ENCODE results near the gene SLC51A. TPM values are rescaled to one million over a fixed set of nuclear protein-coding genes. Genes with fewer than 3 reads are reported as not detected.

The SLC51A gene
- total and polyA plus RNA-seq, 2 donors (not counting 3 experiments of a cell fraction or from before 2014, with no cell fraction given): not detected

DNA sequence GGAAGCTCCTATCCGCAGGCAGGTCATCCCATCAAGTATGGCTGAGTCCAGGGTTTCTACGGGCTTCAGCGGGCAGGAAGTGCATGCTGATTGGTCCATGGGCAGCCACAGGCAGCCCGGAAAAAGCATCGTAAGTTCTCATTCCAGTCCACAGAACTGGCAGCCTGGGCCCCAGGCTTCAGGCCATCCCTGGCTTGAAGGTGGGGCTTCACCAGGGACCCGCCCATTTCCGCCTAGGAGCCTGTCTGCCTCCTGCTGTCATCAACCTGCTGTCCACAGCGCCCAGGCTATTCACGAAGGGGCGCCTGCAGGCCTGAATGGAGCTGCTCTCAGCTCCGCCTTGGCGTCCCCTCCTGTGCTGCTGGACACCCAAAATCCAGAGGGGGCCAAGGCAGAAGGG, 57.3 kb downstream of the SLC51A start:
- H4K20me1 ChIP-seq (replicated peaks; ENCODE audit: control insufficient read depth, extremely low read depth, insufficient read depth, low read length): no peaks in the 10 kb centered on the region
- H3K4me2 ChIP-seq (ENCODE audit: insufficient read depth, low read length): no peak overlapping the region
- no peak overlapping the region for H3K4me3 ChIP-seq (replicated peaks in 1 of 3; ENCODE audit: insufficient read depth in 1 of 3, low read depth in 1 of 3, low read length in 3 of 3)
- H3K27ac ChIP-seq (ENCODE audit: insufficient read depth, low read depth, low read length): no peak overlapping the region
- H3K27me3 ChIP-seq (ENCODE audit: control insufficient read depth in 2 of 2, insufficient read depth in 2 of 2, low read length in 2 of 2): no peaks in the 10 kb centered on the region
- POLR2A ChIA-PET: no interaction called here
- H3K9ac ChIP-seq (replicated peaks; ENCODE audit: extremely low read depth, insufficient read depth, low read length): no peak overlapping the region
- no peak for DNase-seq (ENCODE audit: low read depth, low spot score)
- dilution Hi-C loops (cut with MboI; ENCODE audit: extremely low pct_ligation_motif_present, low sequenced_read_pairs) (loop anchor here (10.0 kb wide), 1 partner anchor 171 kb away; no protein-coding TSS in a partner anchor), intact Hi-C loops (cut with micrococcal nuclease) (no loop called here)
- no peaks in the 10 kb centered on the region for H3K9me3 ChIP-seq (replicated peaks; ENCODE audit: control insufficient read depth, insufficient read depth, low read length)
- CTCF ChIA-PET: no interaction called here
- peaks cover 0 to 8% of the 10 kb centered on the region in 2 experiments for H3K36me3 ChIP-seq (ENCODE audit: control insufficient read depth in 2 of 2, extremely low read depth in 1 of 2, insufficient read depth in 2 of 2, low read length in 2 of 2)
- TF ChIP-seq JUN (IDR thresholded peaks at IDR 0.05; ENCODE audit: borderline replicate concordance, insufficient read depth, insufficient read length, low read depth) (no peak), MYC (IDR thresholded peaks at IDR 0.05; ENCODE audit: low read depth, low read length) (no peak), POLR2A (IDR thresholded peaks at IDR 0.05; ENCODE audit: low read depth, low read length) (no peak), GATA2 (IDR thresholded peaks at IDR 0.05; ENCODE audit: insufficient read depth, insufficient read length, low read depth, low read length) (no peak), POLR2AphosphoS5 (IDR thresholded peaks at IDR 0.05; ENCODE audit: insufficient read depth, low read depth, low read length) (no peak), FOS (IDR thresholded peaks at IDR 0.05; ENCODE audit: borderline replicate concordance, insufficient read depth, low read length) (no peak), EZH2 (IDR thresholded peaks at IDR 0.05; ENCODE audit: borderline replicate concordance, low read depth, low read length, severe bottlenecking) (no peak), MAX (IDR thresholded peaks at IDR 0.05; ENCODE audit: insufficient read depth, insufficient read length) (no peak)
- TF ChIP-seq, protein P1, sequence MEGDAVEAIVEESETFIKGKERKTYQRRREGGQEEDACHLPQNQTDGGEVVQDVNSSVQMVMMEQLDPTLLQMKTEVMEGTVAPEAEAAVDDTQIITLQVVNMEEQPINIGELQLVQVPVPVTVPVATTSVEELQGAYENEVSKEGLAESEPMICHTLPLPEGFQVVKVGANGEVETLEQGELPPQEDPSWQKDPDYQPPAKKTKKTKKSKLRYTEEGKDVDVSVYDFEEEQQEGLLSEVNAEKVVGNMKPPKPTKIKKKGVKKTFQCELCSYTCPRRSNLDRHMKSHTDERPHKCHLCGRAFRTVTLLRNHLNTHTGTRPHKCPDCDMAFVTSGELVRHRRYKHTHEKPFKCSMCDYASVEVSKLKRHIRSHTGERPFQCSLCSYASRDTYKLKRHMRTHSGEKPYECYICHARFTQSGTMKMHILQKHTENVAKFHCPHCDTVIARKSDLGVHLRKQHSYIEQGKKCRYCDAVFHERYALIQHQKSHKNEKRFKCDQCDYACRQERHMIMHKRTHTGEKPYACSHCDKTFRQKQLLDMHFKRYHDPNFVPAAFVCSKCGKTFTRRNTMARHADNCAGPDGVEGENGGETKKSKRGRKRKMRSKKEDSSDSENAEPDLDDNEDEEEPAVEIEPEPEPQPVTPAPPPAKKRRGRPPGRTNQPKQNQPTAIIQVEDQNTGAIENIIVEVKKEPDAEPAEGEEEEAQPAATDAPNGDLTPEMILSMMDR (IDR thresholded peaks at IDR 0.05; ENCODE audit: extremely low read depth in 1 of 2, insufficient read depth in 1 of 2, low read depth in 1 of 2, low read length in 2 of 2): no peak
- no TSS peak for BruUV-seq (replicated peaks)
- H3K4me1 ChIP-seq (ENCODE audit: control insufficient read depth, extremely low read depth, insufficient read depth, low read length): peaks cover 2% of the 10 kb centered on the region
- no peak overlapping the region for H2AFZ ChIP-seq (ENCODE audit: low read depth, low read length)
- FAIRE-seq: no peak
- H3K79me2 ChIP-seq (ENCODE audit: control insufficient read depth, insufficient read depth, low read length): peaks cover 47% of the 10 kb centered on the region
- no peaks in the 10 kb centered on the region for H3K9me1 ChIP-seq (replicated peaks; ENCODE audit: control insufficient read depth, extremely low read depth, insufficient read depth, low read length)

Measured in endothelial cell of umbilical vein (primary cell).